ENCODE measurements around the gene C16orf90. TPM values are rescaled to one million over a fixed set of nuclear protein-coding genes. Genes with fewer than 3 reads are reported as not detected.

C16orf90 gene
- total RNA-seq: not detected

- TF ChIP-seq CTCF (IDR thresholded peaks at IDR 0.05): no peak
- DNase-seq (ENCODE audit: low spot score): no peak
- ATAC-seq (ENCODE audit: low FRiP score): no peak
Measured at GRCh38 chr16:3495176-3495575, at the start of gene C16orf90. TSS of gene C16orf90 (minus strand) at chr16:3495489. CDS start at chr16:3495421, 68 bp downstream.

GRCh38 chr16:3542601-3543373, 47.5 kb upstream of the C16orf90 start:
- no peak for TF ChIP-seq CTCF (IDR thresholded peaks at IDR 0.05)
- DNase-seq (ENCODE audit: low spot score): no peak
- ATAC-seq (ENCODE audit: low FRiP score): no peak

GRCh38 chr16:3541527-3542155, 46.4 kb upstream of the C16orf90 start:
- no peak for TF ChIP-seq CTCF (IDR thresholded peaks at IDR 0.05)
- DNase-seq (ENCODE audit: low spot score): no peak
- no peak for ATAC-seq (ENCODE audit: low FRiP score)

- TF ChIP-seq CTCF (IDR thresholded peaks at IDR 0.05): no peak
- DNase-seq (ENCODE audit: low spot score) (no peak), ATAC-seq (ENCODE audit: low FRiP score) (no peak)
Measured at GRCh38 chr16:3538222-3538621, 42.9 kb upstream of the C16orf90 start.

- no peak for DNase-seq (ENCODE audit: low spot score)
- no peak for TF ChIP-seq CTCF (IDR thresholded peaks at IDR 0.05)
- no peak for ATAC-seq (ENCODE audit: low FRiP score)
Measured at GRCh38 chr16:3536851-3537250, 41.6 kb upstream of the C16orf90 start.

GRCh38 chr16:3536271-3536731, 41.0 kb upstream of the C16orf90 start:
- TF ChIP-seq CTCF (IDR thresholded peaks at IDR 0.05): no peak
- no peak for ATAC-seq (ENCODE audit: low FRiP score)
- no peak for DNase-seq (ENCODE audit: low spot score)

- DNase-seq (ENCODE audit: low spot score) (no peak), ATAC-seq (ENCODE audit: low FRiP score) (no peak)
- no peak for TF ChIP-seq CTCF (IDR thresholded peaks at IDR 0.05)
Measured at GRCh38 chr16:3534126-3534525, 38.8 kb upstream of the C16orf90 start.
